Mesangial cell (primary cell): Measurements from ENCODE around the gene CBLN2. TPM values are rescaled to one million over a fixed set of nuclear protein-coding genes. Genes with fewer than 3 reads are reported as not detected.

Source experiments
- total RNA-seq: library from RNA; depleted of rRNA; stranded (reverse); fragments of >200 nt; gene quantifications from 2 replicates; pipeline ENCODE4 v1.2.3, GENCODE V29; 2015

Gene CBLN2
- 0.25 TPM in 1 of 2 replicates, not detected in the other for total RNA-seq

DNA sequence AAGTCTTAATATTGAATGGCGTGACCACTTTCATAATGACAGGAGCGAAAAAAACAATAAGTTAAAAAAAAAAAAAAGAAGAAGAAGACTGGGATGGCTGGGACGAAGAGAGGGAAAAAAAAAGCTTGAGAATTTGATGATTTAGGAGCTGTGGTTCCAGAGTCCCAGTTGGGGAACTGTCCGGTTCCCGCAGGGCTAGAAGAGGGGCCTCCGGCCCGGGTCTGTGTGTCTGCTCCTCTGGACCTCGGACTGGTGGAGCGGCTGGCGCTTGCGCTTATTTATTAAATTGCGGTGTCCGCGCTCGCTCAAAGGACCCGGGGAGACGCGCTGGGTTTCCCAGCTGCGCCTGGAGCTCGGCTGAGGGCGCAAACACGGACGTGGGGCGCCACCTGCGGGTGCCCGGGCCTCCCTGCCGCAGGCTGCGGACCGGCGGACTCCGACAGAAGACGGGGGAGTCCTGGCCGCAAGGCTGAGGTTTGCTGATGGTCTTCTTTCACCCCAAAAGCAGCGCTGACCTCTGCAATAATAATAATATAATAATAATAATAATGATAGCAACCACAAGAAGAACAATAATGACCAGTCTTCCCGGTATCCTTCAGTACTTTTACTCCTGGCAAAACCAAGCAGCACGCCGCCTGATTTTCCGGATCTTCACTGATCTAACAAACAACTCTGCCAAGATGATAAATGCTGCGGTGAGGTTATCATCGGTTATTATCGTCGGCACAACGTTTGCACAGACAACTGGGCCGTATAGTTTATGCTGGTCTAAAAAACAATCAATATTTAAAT lies at the start of gene CBLN2:
Gene CBLN2 (minus strand): TSS at position 251 of the 795 bp plus-strand sequence. CDS start 2,182 bp downstream, outside the sequence.

